Heart left ventricle (tissue), 13 donors: ENCODE data around the gene EXOC4.

Experiments
- CTCF ChIP-seq, 12 donors: fragments of 200-600 bp; sonication (generic) in 4 of 12; IDR thresholded peaks; one replicate each; pipeline versions ENCODE4 v1.5.0 to v1.8.0; 2018 to 2022; ENCODE audit warnings: antibody characterized with exemption in 12 of 12, mild to moderate bottlenecking in 5 of 12
- POLR2A ChIP-seq, 2 donors: fragments of 450-650 bp; IDR thresholded peaks; one replicate each; pipeline ENCODE4 v1.6.1; 2017; ENCODE audit warnings: antibody characterized with exemption in 2 of 2, mild to moderate bottlenecking in 2 of 2, moderate library complexity in 2 of 2
- donor health status: ischemic (EF 13 %, LVEDD 7.1; RV severe dilation, severe dysfunction).
- donor health status: DM: no; HTN: yes; CAD: no.
- donor health status: DM: no; HTN: no; CAD: no.
- donor health status: ischemic (EF 25% LVEDD 6.9; RV normal size, moderate dysfunction).
- donor health status: ischemic (EF 25% LVEDD 5.7; RV mildly dilated, moderate dysfunction).
- donor health status: ischemic (EF 35%, LVEDD 5.7; RV mildly dilated, moderate dysfunction).
- donor health status: nonischemic (EF 11% LVEDD 7.7; RV severe dilation, severe dysfunction).
- donor health status: DM: yes; HTN: yes; CAD: no.
- donor health status: PGD.
- donor health status: ischemic (EF 29% LVEDD 5.4; RV normal size, mild dysfunction).
- donor health status: nonischemic (EF 23%, LVEDD 6.1; RV moderate dilation, normal function).

GRCh38 chr7:133784486-133785001 lies 531.7 kb downstream of the EXOC4 start:
- TF ChIP-seq CTCF (IDR thresholded peaks at IDR 0.05) (no peak), POLR2A (IDR thresholded peaks at IDR 0.05) (no peak)
